HepG2 (cell line): Measurements from ENCODE around the gene TMEM164. TPM values are rescaled to one million over a fixed set of nuclear protein-coding genes. Genes with fewer than 3 reads are reported as not detected.

ENCODE experiments used
- ATAC-seq: fragments of 200-7000 bp; cut with Tn5 transposase; 3 replicates; pipeline ENCODE4 v1.9.1; 2020; ENCODE audit warnings: mild to moderate bottlenecking, moderate library complexity
- BruUV-seq: library from RNA; stranded (reverse); fragments of 400-500 nt; replicated peaks from 2 replicates; lab custom pipeline; 2021; lab: Mats Ljungman, UMichigan
- CTCF ChIA-PET: fragments of 300-600 bp; formaldehyde crosslinking; extraction: SDS; loops from one replicate; lab custom pipeline; 2021; ENCODE audit warnings: low total read pairs, inconsistent platforms, low intra/inter-chr PET ratio; lab: Yijun Ruan, JAX
- POLR2A ChIA-PET: fragments of 350-600 bp; sonication (Branson Sonifier 250); formaldehyde crosslinking; loops from one replicate; lab custom pipeline; 2020; ENCODE audit warnings: antibody characterized with exemption, inconsistent platforms; lab: Yijun Ruan, JAX
- DNase-seq: peaks from one replicate; pipeline ENCODE4 v3.0.0-alpha.2; 2015; ENCODE audit warnings: low spot score
- FAIRE-seq: peaks from 3 replicates; lab custom pipeline; 2011; peaks lifted over from hg19 to GRCh38; lab: Jason Lieb, UNC
- H2AFZ ChIP-seq: one replicate; pipeline ENCODE4 v1.6.1; 2011; ENCODE audit warnings: low read length, inconsistent platforms
- H3K27ac ChIP-seq: fragments of 300-600 bp; 3 replicates; pipeline ENCODE4 v1.8.0; 2011; ENCODE audit warnings: mixed run types, mild to moderate bottlenecking, mixed read lengths, low read length, inconsistent platforms; ENCODE audit not compliant: insufficient read depth; ENCODE audit errors: extremely low read length
- H3K27me3 ChIP-seq, 2 experiments: fragments of 200-600 bp in 1 of 2; 2 replicates in 1 of 2; 3 replicates in 1 of 2; pipeline versions ENCODE4 v1.6.0 to v1.8.0; 2011; ENCODE audit warnings: low read length in 2 of 2, mild to moderate bottlenecking in 2 of 2, moderate library complexity in 2 of 2, inconsistent platforms in 1 of 2; ENCODE audit not compliant: insufficient read depth in 2 of 2, control insufficient read depth in 1 of 2
- H3K36me3 ChIP-seq, 2 experiments: fragments of 200-600 bp in 1 of 2; replicated peaks in 1 of 2; 2 replicates in 1 of 2; 3 replicates in 1 of 2; pipeline versions ENCODE4 v1.5.1 to v1.8.0; 2011; ENCODE audit warnings: low read length in 2 of 2, inconsistent platforms in 1 of 2; ENCODE audit not compliant: insufficient read depth in 2 of 2, control insufficient read depth in 1 of 2
- H3K4me1 ChIP-seq: 2 replicates; pipeline ENCODE4 v1.5.1; 2012; ENCODE audit warnings: low read length, inconsistent platforms; ENCODE audit not compliant: insufficient read depth
- H3K4me2 ChIP-seq: 2 replicates; pipeline ENCODE4 v1.6.0; 2011; ENCODE audit warnings: low read depth, low read length, inconsistent platforms
- H3K4me3 ChIP-seq, 3 experiments: fragments of 200-600 bp in 1 of 3; sonication (generic), shearing (Covaris generic) in 1 of 3; replicated peaks in 1 of 3; 2 replicates each; pipeline ENCODE4 v1.5.1; 2011 to 2016; ENCODE audit warnings: low read length in 3 of 3, inconsistent platforms in 2 of 3, low read depth in 2 of 3, mild to moderate bottlenecking in 2 of 3, control low read depth in 1 of 3, mixed read lengths in 1 of 3; ENCODE audit not compliant: insufficient read depth in 1 of 3
- H3K79me2 ChIP-seq: one replicate; pipeline ENCODE4 v1.6.1; 2011; ENCODE audit warnings: low read length, inconsistent platforms; ENCODE audit not compliant: insufficient read depth
- H3K9ac ChIP-seq: 2 replicates; pipeline ENCODE4 v1.6.0; 2011; ENCODE audit warnings: mild to moderate bottlenecking, low read depth, low read length, inconsistent platforms; ENCODE audit not compliant: insufficient read depth
- H3K9me3 ChIP-seq: 2 replicates; pipeline ENCODE4 v1.5.1; 2012; ENCODE audit warnings: mild to moderate bottlenecking, low read length
- H4K20me1 ChIP-seq: 2 replicates; pipeline ENCODE4 v1.6.0; 2011; ENCODE audit warnings: inconsistent platforms, mild to moderate bottlenecking, low read length, moderate library complexity; ENCODE audit not compliant: insufficient read depth
- CCAR2 ChIP-seq: fragments of 200-400 bp; formaldehyde crosslinking; optimal IDR thresholded peaks from 2 replicates; pipeline ENCODE3; 2018; ENCODE audit warnings: low read depth, mild to moderate bottlenecking, low read length, moderate library complexity
- GATA4 ChIP-seq: sonication (generic); IDR thresholded peaks from 2 replicates; pipeline ENCODE4 v1.6.1; 2016; ENCODE audit warnings: antibody characterized with exemption, low read depth, borderline replicate concordance
- MBD4 ChIP-seq: IDR thresholded peaks from 2 replicates; pipeline ENCODE4 v1.6.1; 2012; ENCODE audit warnings: low read length, inconsistent platforms, borderline replicate concordance
- ZNF30 ChIP-seq: sonication (generic); formaldehyde crosslinking; IDR thresholded peaks from 2 replicates; pipeline ENCODE4 v1.5.0; 2020; ENCODE audit warnings: mild to moderate bottlenecking, missing genetic modification reagents
- ZNF570 ChIP-seq: sonication (generic); formaldehyde crosslinking; IDR thresholded peaks from 2 replicates; pipeline ENCODE4 v1.4.0; 2020; ENCODE audit warnings: mild to moderate bottlenecking, missing genetic modification reagents, borderline replicate concordance
- WGBS: methylation state at CpG from one replicate; pipeline ENCODE4 v1.1.6; 2017; ENCODE audit warnings: low lambda C conversion rate; 5-methylcytosine and 5-hydroxymethylcytosine counted together
- in situ Hi-C: cut with HindIII; loops from 2 replicates; pipeline ENCODE4 v1.10.0; 2017; ENCODE audit warnings: low pct_unique_long_range_greater_than_20kb; ENCODE audit not compliant: extremely low pct_ligation_motif_present
- intact Hi-C: fragments of 100-400 bp; cut with micrococcal nuclease; formaldehyde crosslinking; loops from one replicate; pipeline ENCODE4 v1.10.0; 2022; ENCODE audit not compliant: unreplicated experiment
- polyA plus RNA-seq, 8 experiments: library from polyadenylated mRNA; depleted of rRNA in 3 of 8; stranded (reverse) in 7 of 8; unstranded in 1 of 8; fragments of >200 nt; fragmentation: Illumina TruSeq in 4 of 8; extraction: Trizol in 4 of 8; gene quantifications; 2 replicates each; pipeline versions ENCODE4 v1.2.1 to v1.2.3, GENCODE V29; 2011 to 2016; ENCODE audit warnings: low read depth in 4 of 8, missing spikeins in 1 of 8, mixed read lengths in 1 of 8; ENCODE audit not compliant: insufficient read depth in 1 of 8
- total RNA-seq, 5 experiments: library from RNA; depleted of rRNA; stranded (reverse); fragments of >200 nt; fragmentation: Illumina TruSeq; extraction: Trizol; gene quantifications; 2 replicates each; pipeline ENCODE4 v1.2.3, GENCODE V29; 2016; ENCODE audit warnings: low read depth in 1 of 5
- TF ChIP-seq, protein P1 (sequence below): sonication (generic); formaldehyde crosslinking; IDR thresholded peaks from 2 replicates; pipeline ENCODE4 v1.5.0; 2020; ENCODE audit warnings: missing genetic modification reagents
- TF ChIP-seq, protein P2 (sequence below): fragments of 450-650 bp; IDR thresholded peaks from 2 replicates; pipeline ENCODE4 v1.6.1; 2016
- TF ChIP-seq, protein P3 (sequence below): sonication (generic); formaldehyde crosslinking; IDR thresholded peaks from 2 replicates; pipeline ENCODE4 v1.5.0; 2020; ENCODE audit warnings: missing genetic modification reagents, mild to moderate bottlenecking, borderline replicate concordance
- TF ChIP-seq, protein P4 (sequence below): sonication (generic); formaldehyde crosslinking; IDR thresholded peaks from 2 replicates; pipeline ENCODE4 v1.4.0; 2020; ENCODE audit warnings: missing genetic modification reagents

Gene TMEM164
- total and polyA plus RNA-seq, 2 of the 13 experiments (the other 11 are each of a cell fraction or from before 2014, with no cell fraction given) = 5.8 to 13.2 TPM

DNA sequence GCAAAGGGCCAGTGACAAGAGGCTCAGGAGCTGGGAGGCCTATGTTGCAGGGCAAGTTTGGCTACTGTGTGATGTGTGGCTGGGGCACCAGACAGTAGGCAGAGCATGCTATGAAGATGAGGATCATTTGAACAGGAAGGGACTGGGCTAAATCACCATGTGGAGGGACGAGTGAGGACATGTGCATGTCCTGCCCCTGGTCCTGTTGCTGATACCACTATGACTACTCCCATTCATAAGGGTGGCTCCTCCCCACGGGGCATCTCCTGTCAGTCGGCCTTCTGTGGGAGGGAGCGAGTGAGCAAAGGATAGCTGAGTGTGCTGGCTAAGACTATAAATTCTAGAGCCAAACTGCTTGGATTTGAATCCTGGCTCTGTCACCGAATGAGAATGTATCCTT, 139.2 kb downstream of the TMEM164 start:
- 100% methylated on average over 1 of the region's 5 CpGs for whole genome bisulfite sequencing
- POLR2A ChIA-PET = no interaction called here
- Histone ChIP-seq H3K9ac (no peak overlapping the region), H3K4me3 (no peak overlapping the region), H3K79me2 (no peaks in the 10 kb centered on the region), H3K27ac (no peak overlapping the region), H3K36me3 (no peaks in the 10 kb centered on the region), H4K20me1 (no peaks in the 10 kb centered on the region), H3K27me3 (no peaks in the 10 kb centered on the region), H2AFZ (no peak overlapping the region), H3K4me1 (peaks cover 12% of the 10 kb centered on the region; the same call in 1 of the 2 replicates), H3K4me2 (no peak overlapping the region), H3K9me3 (no peaks in the 10 kb centered on the region)
- intact Hi-C loops = no loop called here
- CTCF ChIA-PET = no interaction called here
- no TSS peak for BruUV-seq
- in situ Hi-C loops = no loop called here
- FAIRE-seq (no peak), DNase-seq (no peak), ATAC-seq (no peak)
- no peak for TF ChIP-seq ZNF570 (CRISPR knock-in tag)
- TF ChIP-seq MBD4 = no peak
- TF ChIP-seq, protein P1, sequence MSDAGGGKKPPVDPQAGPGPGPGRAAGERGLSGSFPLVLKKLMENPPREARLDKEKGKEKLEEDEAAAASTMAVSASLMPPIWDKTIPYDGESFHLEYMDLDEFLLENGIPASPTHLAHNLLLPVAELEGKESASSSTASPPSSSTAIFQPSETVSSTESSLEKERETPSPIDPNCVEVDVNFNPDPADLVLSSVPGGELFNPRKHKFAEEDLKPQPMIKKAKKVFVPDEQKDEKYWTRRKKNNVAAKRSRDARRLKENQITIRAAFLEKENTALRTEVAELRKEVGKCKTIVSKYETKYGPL (CRISPR knock-in tag) = no peak
- TF ChIP-seq, protein P2, sequence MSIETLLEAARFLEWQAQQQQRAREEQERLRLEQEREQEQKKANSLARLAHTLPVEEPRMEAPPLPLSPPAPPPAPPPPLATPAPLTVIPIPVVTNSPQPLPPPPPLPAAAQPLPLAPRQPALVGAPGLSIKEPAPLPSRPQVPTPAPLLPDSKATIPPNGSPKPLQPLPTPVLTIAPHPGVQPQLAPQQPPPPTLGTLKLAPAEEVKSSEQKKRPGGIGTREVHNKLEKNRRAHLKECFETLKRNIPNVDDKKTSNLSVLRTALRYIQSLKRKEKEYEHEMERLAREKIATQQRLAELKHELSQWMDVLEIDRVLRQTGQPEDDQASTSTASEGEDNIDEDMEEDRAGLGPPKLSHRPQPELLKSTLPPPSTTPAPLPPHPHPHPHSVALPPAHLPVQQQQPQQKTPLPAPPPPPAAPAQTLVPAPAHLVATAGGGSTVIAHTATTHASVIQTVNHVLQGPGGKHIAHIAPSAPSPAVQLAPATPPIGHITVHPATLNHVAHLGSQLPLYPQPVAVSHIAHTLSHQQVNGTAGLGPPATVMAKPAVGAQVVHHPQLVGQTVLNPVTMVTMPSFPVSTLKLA = peak; percentile 52

DNA sequence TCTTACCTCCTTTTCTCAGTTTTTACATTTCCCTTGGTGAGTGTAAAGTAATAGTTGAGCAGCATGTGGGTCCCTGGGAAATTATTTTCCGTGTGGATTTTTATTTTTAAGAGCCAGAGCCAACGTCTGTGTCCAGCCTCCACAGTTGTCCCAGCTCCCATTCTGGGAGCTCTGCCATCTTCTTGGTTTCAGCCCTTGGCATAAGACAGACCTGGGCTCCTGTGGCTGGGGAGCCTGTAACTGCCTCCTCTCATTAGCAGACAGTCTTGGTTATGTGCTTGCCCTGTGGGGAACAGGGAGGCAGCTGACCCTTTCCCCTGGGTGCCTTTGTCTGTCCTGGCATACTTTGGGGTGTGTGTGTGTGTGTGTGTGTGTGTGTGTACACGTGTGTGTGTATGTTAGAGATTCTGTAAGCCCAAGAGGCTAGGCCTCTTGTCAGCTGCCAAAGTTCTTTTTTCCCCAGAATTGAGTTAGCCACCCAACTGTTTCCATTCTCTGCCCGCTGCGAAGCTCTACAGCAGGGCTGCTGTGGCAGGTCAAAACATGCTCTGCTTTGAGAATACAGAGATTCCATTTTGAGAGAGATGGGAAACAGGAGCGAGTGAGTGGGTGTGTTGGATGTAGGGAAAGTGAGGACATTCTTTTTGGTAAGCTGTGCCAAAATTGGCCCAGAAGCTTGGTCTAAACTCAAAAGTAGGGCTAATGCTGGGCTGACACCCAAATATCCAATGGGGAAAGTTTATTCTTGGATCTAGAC, 140.7 kb downstream of the TMEM164 start:
- peaks cover 12% of the 10 kb centered on the region; the same call in 1 of the 2 replicates for H3K4me1 ChIP-seq
- in situ Hi-C loops = no loop called here
- BruUV-seq = no TSS peak
- 92% methylated on average over 5 of the region's 6 CpGs for WGBS
- no peak overlapping the region for H3K9ac ChIP-seq
- ATAC-seq (no peak), FAIRE-seq (no peak), DNase-seq (no peak)
- no peak overlapping the region for H3K4me3 ChIP-seq
- H2AFZ ChIP-seq = no peak overlapping the region
- no peaks in the 10 kb centered on the region for H3K9me3 ChIP-seq
- H3K79me2 ChIP-seq = no peaks in the 10 kb centered on the region
- no peak overlapping the region for H3K4me2 ChIP-seq
- intact Hi-C loops = no loop called here
- H4K20me1 ChIP-seq = no peaks in the 10 kb centered on the region
- H3K27ac ChIP-seq = no peak overlapping the region
- no peaks in the 10 kb centered on the region for H3K27me3 ChIP-seq
- no peaks in the 10 kb centered on the region for H3K36me3 ChIP-seq
- POLR2A ChIA-PET = no interaction called here
- CTCF ChIA-PET = no interaction called here
- TF ChIP-seq, protein P3, sequence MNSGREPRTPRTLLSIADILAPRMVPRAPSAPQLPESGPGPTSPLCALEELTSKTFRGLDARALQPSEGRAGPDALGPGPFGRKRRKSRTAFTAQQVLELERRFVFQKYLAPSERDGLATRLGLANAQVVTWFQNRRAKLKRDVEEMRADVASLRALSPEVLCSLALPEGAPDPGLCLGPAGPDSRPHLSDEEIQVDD (CRISPR knock-in tag) = no peak
- TF ChIP-seq GATA4 (no peak), ZNF30 (no peak), CCAR2 (no peak)
- TF ChIP-seq, protein P4, sequence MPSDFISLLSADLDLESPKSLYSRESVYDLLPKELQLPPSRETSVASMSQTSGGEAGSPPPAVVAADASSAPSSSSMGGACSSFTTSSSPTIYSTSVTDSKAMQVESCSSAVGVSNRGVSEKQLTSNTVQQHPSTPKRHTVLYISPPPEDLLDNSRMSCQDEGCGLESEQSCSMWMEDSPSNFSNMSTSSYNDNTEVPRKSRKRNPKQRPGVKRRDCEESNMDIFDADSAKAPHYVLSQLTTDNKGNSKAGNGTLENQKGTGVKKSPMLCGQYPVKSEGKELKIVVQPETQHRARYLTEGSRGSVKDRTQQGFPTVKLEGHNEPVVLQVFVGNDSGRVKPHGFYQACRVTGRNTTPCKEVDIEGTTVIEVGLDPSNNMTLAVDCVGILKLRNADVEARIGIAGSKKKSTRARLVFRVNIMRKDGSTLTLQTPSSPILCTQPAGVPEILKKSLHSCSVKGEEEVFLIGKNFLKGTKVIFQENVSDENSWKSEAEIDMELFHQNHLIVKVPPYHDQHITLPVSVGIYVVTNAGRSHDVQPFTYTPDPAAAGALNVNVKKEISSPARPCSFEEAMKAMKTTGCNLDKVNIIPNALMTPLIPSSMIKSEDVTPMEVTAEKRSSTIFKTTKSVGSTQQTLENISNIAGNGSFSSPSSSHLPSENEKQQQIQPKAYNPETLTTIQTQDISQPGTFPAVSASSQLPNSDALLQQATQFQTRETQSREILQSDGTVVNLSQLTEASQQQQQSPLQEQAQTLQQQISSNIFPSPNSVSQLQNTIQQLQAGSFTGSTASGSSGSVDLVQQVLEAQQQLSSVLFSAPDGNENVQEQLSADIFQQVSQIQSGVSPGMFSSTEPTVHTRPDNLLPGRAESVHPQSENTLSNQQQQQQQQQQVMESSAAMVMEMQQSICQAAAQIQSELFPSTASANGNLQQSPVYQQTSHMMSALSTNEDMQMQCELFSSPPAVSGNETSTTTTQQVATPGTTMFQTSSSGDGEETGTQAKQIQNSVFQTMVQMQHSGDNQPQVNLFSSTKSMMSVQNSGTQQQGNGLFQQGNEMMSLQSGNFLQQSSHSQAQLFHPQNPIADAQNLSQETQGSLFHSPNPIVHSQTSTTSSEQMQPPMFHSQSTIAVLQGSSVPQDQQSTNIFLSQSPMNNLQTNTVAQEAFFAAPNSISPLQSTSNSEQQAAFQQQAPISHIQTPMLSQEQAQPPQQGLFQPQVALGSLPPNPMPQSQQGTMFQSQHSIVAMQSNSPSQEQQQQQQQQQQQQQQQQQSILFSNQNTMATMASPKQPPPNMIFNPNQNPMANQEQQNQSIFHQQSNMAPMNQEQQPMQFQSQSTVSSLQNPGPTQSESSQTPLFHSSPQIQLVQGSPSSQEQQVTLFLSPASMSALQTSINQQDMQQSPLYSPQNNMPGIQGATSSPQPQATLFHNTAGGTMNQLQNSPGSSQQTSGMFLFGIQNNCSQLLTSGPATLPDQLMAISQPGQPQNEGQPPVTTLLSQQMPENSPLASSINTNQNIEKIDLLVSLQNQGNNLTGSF = no peak
